Nephron progenitor cell (in vitro differentiated cells): ENCODE measurements around the gene GAS1.

Experiments
- DNase-seq: peaks from one replicate; pipeline ENCODE4 v3.0.0; 2021
- H3K27ac Mint-ChIP-seq: 2 replicates; pipeline ENCODE4 v1.8.0; 2021; ENCODE audit warnings: mild to moderate bottlenecking, moderate library complexity, mixed read lengths
- H3K27me3 Mint-ChIP-seq: 2 replicates; pipeline ENCODE4 v1.8.0; 2021; ENCODE audit warnings: mild to moderate bottlenecking, low read depth, mixed read lengths; ENCODE audit not compliant: poor library complexity
- H3K36me3 Mint-ChIP-seq: 2 replicates; pipeline ENCODE4 v1.8.0; 2021; ENCODE audit warnings: low read depth, mixed read lengths
- H3K4me1 Mint-ChIP-seq: 2 replicates; pipeline ENCODE4 v1.8.0; 2021; ENCODE audit warnings: mixed read lengths
- H3K4me3 Mint-ChIP-seq: 2 replicates; pipeline ENCODE4 v1.8.0; 2021; ENCODE audit warnings: mild to moderate bottlenecking, moderate library complexity, mixed read lengths
- H3K9me3 Mint-ChIP-seq: 2 replicates; pipeline ENCODE4 v1.8.0; 2021; ENCODE audit warnings: mild to moderate bottlenecking, moderate library complexity, mixed read lengths
- CTCF ChIP-seq: fragments of 200-600 bp; sonication (generic); IDR thresholded peaks from 2 replicates; pipeline ENCODE4 v1.5.0; 2021; ENCODE audit warnings: antibody characterized with exemption

The GAS1 gene

GRCh38 chr9:86985132-86985647 lies 37.9 kb upstream of the GAS1 start:
- Mint-ChIP-seq H3K27me3 (no peaks in the 10 kb centered on the region), H3K36me3 (peaks cover 6% of the 10 kb centered on the region), H3K4me1 (peaks cover 54% of the 10 kb centered on the region), H3K4me3 (no peak overlapping the region), H3K27ac (no peak overlapping the region), H3K9me3 (peaks cover 9% of the 10 kb centered on the region)
- no peak for DNase-seq
- TF ChIP-seq CTCF: no peak

GRCh38 chr9:86983620-86984259 lies 36.4 kb upstream of the GAS1 start:
- Mint-ChIP-seq H3K27me3 (peaks cover 4% of the 10 kb centered on the region), H3K27ac (peak overlapping the region; percentile 41), H3K9me3 (peaks cover 9% of the 10 kb centered on the region), H3K4me1 (peaks cover 60% of the 10 kb centered on the region), H3K36me3 (peaks cover 6% of the 10 kb centered on the region), H3K4me3 (peak overlapping the region; percentile 26)
- TF ChIP-seq CTCF: no peak
- DNase-seq: peak; percentile 50

- Mint-ChIP-seq H3K27me3 (peaks cover 4% of the 10 kb centered on the region), H3K27ac (peak overlapping the region; percentile 41), H3K4me1 (peaks cover 65% of the 10 kb centered on the region), H3K36me3 (peaks cover 6% of the 10 kb centered on the region), H3K9me3 (peaks cover 9% of the 10 kb centered on the region), H3K4me3 (no peak overlapping the region)
- no peak for TF ChIP-seq CTCF
- DNase-seq: no peak
Observed at GRCh38 chr9:86983249-86983619, 35.9 kb upstream of the GAS1 start.

GRCh38 chr9:86980802-86981201 lies 33.5 kb upstream of the GAS1 start:
- Mint-ChIP-seq H3K27ac (no peak overlapping the region), H3K4me3 (no peak overlapping the region), H3K36me3 (peaks cover 6% of the 10 kb centered on the region), H3K4me1 (peaks cover 67% of the 10 kb centered on the region), H3K27me3 (peaks cover 4% of the 10 kb centered on the region), H3K9me3 (peaks cover 4% of the 10 kb centered on the region)
- no peak for TF ChIP-seq CTCF
- DNase-seq: no peak

GRCh38 chr9:86979657-86980056 lies 32.4 kb upstream of the GAS1 start:
- H3K36me3 Mint-ChIP-seq: peaks cover 6% of the 10 kb centered on the region
- H3K4me3 Mint-ChIP-seq: no peak overlapping the region
- peaks cover 4% of the 10 kb centered on the region for H3K27me3 Mint-ChIP-seq
- peaks cover 60% of the 10 kb centered on the region for H3K4me1 Mint-ChIP-seq
- no peak overlapping the region for H3K27ac Mint-ChIP-seq
- DNase-seq: no peak
- no peak for TF ChIP-seq CTCF
- H3K9me3 Mint-ChIP-seq: peaks cover 4% of the 10 kb centered on the region

- Mint-ChIP-seq H3K4me1 (peaks cover 54% of the 10 kb centered on the region), H3K36me3 (peaks cover 6% of the 10 kb centered on the region), H3K4me3 (no peak overlapping the region), H3K9me3 (peaks cover 4% of the 10 kb centered on the region), H3K27me3 (peaks cover 4% of the 10 kb centered on the region), H3K27ac (no peak overlapping the region)
- no peak for TF ChIP-seq CTCF
- no peak for DNase-seq
Observed at GRCh38 chr9:86978922-86979474, 31.7 kb upstream of the GAS1 start.
